Ovary (tissue), 9 donors: Measurements from ENCODE around the gene PLEKHH2. TPM values are rescaled to one million over a fixed set of nuclear protein-coding genes. Genes with fewer than 3 reads are reported as not detected.

Experiments
- DNase-seq, 5 donors: peaks; one replicate each; pipeline ENCODE4 v3.0.0-alpha.2; 2019 to 2020
- H3K27ac ChIP-seq, 2 donors: fragments of 200-600 bp; one replicate each; pipeline versions ENCODE4 v1.5.1 to v1.8.0; 2019 to 2022
- H3K27me3 ChIP-seq: fragments of 200-600 bp; one replicate; pipeline ENCODE4 v1.8.0; 2022
- H3K36me3 ChIP-seq: fragments of 200-600 bp; sonication (generic); one replicate; pipeline ENCODE4 v1.5.1; 2019
- H3K4me1 ChIP-seq: one replicate; pipeline ENCODE4 v1.8.1; 2013; ENCODE audit warnings: mild to moderate bottlenecking, moderate library complexity; ENCODE audit not compliant: insufficient read depth
- H3K4me3 ChIP-seq: fragments of 200-600 bp; sonication (generic); one replicate; pipeline ENCODE4 v1.5.1; 2017
- H3K9me3 ChIP-seq, 2 donors: fragments of 200-600 bp in 1 of 2; sonication (generic) in 1 of 2; one replicate each; pipeline versions ENCODE4 v1.5.1 to v1.8.1; 2013 to 2019; ENCODE audit warnings: mild to moderate bottlenecking in 1 of 2, moderate library complexity in 1 of 2
- CTCF ChIP-seq, 3 donors: fragments of 450-650 bp in 2 of 3; fragments of 200-600 bp in 1 of 3; IDR thresholded peaks; one replicate each; pipeline versions ENCODE4 v1.5.1 to v1.8.0; 2016 to 2022; ENCODE audit warnings: antibody characterized with exemption in 3 of 3, mild to moderate bottlenecking in 1 of 3
- EP300 ChIP-seq: sonication (generic); formaldehyde crosslinking; IDR thresholded peaks from one replicate; pipeline ENCODE4 v1.6.1; 2017; ENCODE audit warnings: antibody characterized with exemption
- POLR2A ChIP-seq: fragments of 450-650 bp; IDR thresholded peaks from one replicate; pipeline ENCODE4 v1.6.1; 2017; ENCODE audit warnings: antibody characterized with exemption, mild to moderate bottlenecking, moderate library complexity
- WGBS, 3 donors: extraction: QIAGEN DNeasy Blood & Tissue Kit in 1 of 3; methylation state at CpG; one replicate each; pipeline versions ENCODE4 v1.1.5 to v1.1.7; 2013 to 2017; 5-methylcytosine and 5-hydroxymethylcytosine counted together
- intact Hi-C, 4 donors: fragments of 100-400 bp; cut with DNase I; formaldehyde crosslinking; loops; one replicate each; pipeline versions ENCODE4 v1.11.0 to v1.15.1; 2022 to 2023
- polyA plus RNA-seq, 2 donors: library from polyadenylated mRNA; stranded (reverse); fragments of 200-250 nt in 1 of 2; fragments of 350-450 nt in 1 of 2; fragmentation: Illumina TruSeq in 1 of 2; extraction: RNeasy Lipid Tissue Mini Kit (QIAGEN cat#74804) in 1 of 2; gene quantifications; one replicate each; pipeline ENCODE4 v1.2.3, GENCODE V29; 2013 to 2014
- total RNA-seq, 7 donors: library from RNA; depleted of rRNA in 2 of 7; stranded (reverse); fragments of >200 nt in 2 of 7; fragmentation: NEBNext Ultra II Directional in 3 of 7; extraction: Animal tissue kit (Norgen Biotek cat#: 25700) in 3 of 7; gene quantifications; one replicate each; pipeline versions ENCODE4 v1.1.0 to v1.2.4, GENCODE V29; 2016 to 2023
- donor health status: DM: no; HTN: no; CAD: no; lungs with moderate emphysema.
- donor health status: DM: no; HTN: no; CAD: no.
- donor health status: Bipolar disorder and iron deficiency.
- donor health status: DM: yes; HTN: yes; CAD: no.
- donor health status: DM: no; HTN: no; CAD: no.
- donor health status: DM: yes; HTN: yes; CAD: no.

The PLEKHH2 gene
- total and polyA plus RNA-seq, 9 donors = 15.8 to 66.5 (median 37.2) TPM

GRCh38 chr2:43776324-43776723, 139.3 kb downstream of the PLEKHH2 start:
- H3K4me1 ChIP-seq = peaks cover 2% of the 10 kb centered on the region
- intact Hi-C loops = no loop called here
- no peak for DNase-seq
- H3K36me3 ChIP-seq = no peaks in the 10 kb centered on the region
- no peak overlapping the region for H3K4me3 ChIP-seq
- H3K27ac ChIP-seq = no peak overlapping the region
- no peaks in the 10 kb centered on the region for H3K27me3 ChIP-seq
- TF ChIP-seq POLR2A = no peak
- no peak for TF ChIP-seq EP300
- no peak for TF ChIP-seq CTCF (IDR thresholded peaks at IDR 0.05)
- WGBS, 3 donors = 77 to 90% (median 84%) methylated on average over 1 of the region's 1 CpG
- H3K9me3 ChIP-seq = no peaks in the 10 kb centered on the region

- intact Hi-C loops = no loop called here
- 92 to 95% (median 95%) methylated on average over 8 of the region's 8 CpGs for WGBS, 3 donors
- TF ChIP-seq EP300 (no peak), POLR2A (no peak), CTCF (IDR thresholded peaks at IDR 0.05) (no peak)
Observed at GRCh38 chr2:43777306-43777926, 140.4 kb downstream of the PLEKHH2 start.

GRCh38 chr2:43778233-43778632, 141.2 kb downstream of the PLEKHH2 start:
- 93 to 97% (median 95%) methylated on average over 8 of the region's 8 CpGs for WGBS, 3 donors
- no peak overlapping the region for H3K4me3 ChIP-seq
- TF ChIP-seq CTCF (IDR thresholded peaks at IDR 0.05) (no peak), EP300 (no peak), POLR2A (no peak)

More at GRCh38 chr2:43777306-43777926, 140.4 kb downstream of the PLEKHH2 start:
- Histone ChIP-seq H3K4me3 (no peak overlapping the region), H3K9me3 (no peaks in the 10 kb centered on the region), H3K27ac (no peak overlapping the region), H3K27me3 (no peaks in the 10 kb centered on the region), H3K36me3 (no peaks in the 10 kb centered on the region), H3K4me1 (peaks cover 2% of the 10 kb centered on the region)
- DNase-seq = no peak

GRCh38 chr2:43787895-43788294, 150.8 kb downstream of the PLEKHH2 start:
- intact Hi-C loops = no loop called here
- Histone ChIP-seq H3K36me3 (no peaks in the 10 kb centered on the region), H3K4me3 (no peak overlapping the region), H3K4me1 (no peaks in the 10 kb centered on the region), H3K9me3 (no peaks in the 10 kb centered on the region), H3K27ac (no peak overlapping the region), H3K27me3 (no peaks in the 10 kb centered on the region)
- DNase-seq = no peak
- TF ChIP-seq POLR2A = no peak
- TF ChIP-seq EP300 = no peak
- TF ChIP-seq CTCF (IDR thresholded peaks at IDR 0.05) = no peak

More at GRCh38 chr2:43778233-43778632, 141.2 kb downstream of the PLEKHH2 start:
- intact Hi-C loops = no loop called here
- H3K36me3 ChIP-seq = no peaks in the 10 kb centered on the region
- no peak for DNase-seq
- H3K27ac ChIP-seq = no peak overlapping the region
- peaks cover 2% of the 10 kb centered on the region for H3K4me1 ChIP-seq
- H3K9me3 ChIP-seq = no peaks in the 10 kb centered on the region
- no peaks in the 10 kb centered on the region for H3K27me3 ChIP-seq
